ENCODE data around the gene SCUBE1. TPM values are rescaled to one million over a fixed set of nuclear protein-coding genes. Genes with fewer than 3 reads are reported as not detected.

The SCUBE1 gene
- total and polyA plus RNA-seq, 2 donors (not counting 3 experiments of a cell fraction or from before 2014, with no cell fraction given), result 0.07 TPM; not detected in 1

DNA sequence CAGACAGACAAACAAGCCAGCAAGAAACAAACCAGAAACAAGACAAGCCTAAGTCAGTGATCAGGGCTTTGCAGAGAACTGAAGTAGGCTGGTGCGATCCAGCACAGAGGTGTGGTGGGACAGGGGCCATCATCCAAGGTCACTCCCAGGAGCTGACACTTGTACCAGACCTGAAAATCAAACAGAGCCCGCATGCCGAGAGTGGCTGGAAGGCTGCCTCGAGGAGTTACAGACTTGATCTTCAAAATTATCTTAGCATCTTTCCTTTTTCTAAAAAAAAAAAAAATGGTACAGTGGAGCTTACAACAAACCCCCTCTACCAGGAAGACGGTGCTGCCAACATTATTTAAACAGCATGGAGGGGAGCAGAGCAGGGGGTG, 8.8 kb upstream of the SCUBE1 start:
- TF ChIP-seq EZH2 (IDR thresholded peaks at IDR 0.05; ENCODE audit: borderline replicate concordance, low read depth, low read length, severe bottlenecking) (no peak), JUN (IDR thresholded peaks at IDR 0.05; ENCODE audit: borderline replicate concordance, insufficient read depth, insufficient read length, low read depth) (no peak), FOS (IDR thresholded peaks at IDR 0.05; ENCODE audit: borderline replicate concordance, insufficient read depth, low read length) (no peak), POLR2A (IDR thresholded peaks at IDR 0.05; ENCODE audit: low read depth, low read length) (no peak), POLR2AphosphoS5 (IDR thresholded peaks at IDR 0.05; ENCODE audit: insufficient read depth, low read depth, low read length) (no peak), MYC (IDR thresholded peaks at IDR 0.05; ENCODE audit: low read depth, low read length) (no peak), GATA2 (IDR thresholded peaks at IDR 0.05; ENCODE audit: insufficient read depth, insufficient read length, low read depth, low read length) (no peak)
- TF ChIP-seq, protein P1, sequence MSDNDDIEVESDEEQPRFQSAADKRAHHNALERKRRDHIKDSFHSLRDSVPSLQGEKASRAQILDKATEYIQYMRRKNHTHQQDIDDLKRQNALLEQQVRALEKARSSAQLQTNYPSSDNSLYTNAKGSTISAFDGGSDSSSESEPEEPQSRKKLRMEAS (IDR thresholded peaks at IDR 0.05; ENCODE audit: insufficient read depth, insufficient read length), result no peak
- dilution Hi-C loops (cut with MboI; ENCODE audit: extremely low pct_ligation_motif_present, low sequenced_read_pairs), result no loop called here
- intact Hi-C loops (cut with micrococcal nuclease), result no loop called here
- H3K9ac ChIP-seq (replicated peaks; ENCODE audit: extremely low read depth, insufficient read depth, low read length), result no peak overlapping the region
- no peaks in the 10 kb centered on the region for H3K9me3 ChIP-seq (replicated peaks; ENCODE audit: control insufficient read depth, insufficient read depth, low read length)
- no peak overlapping the region for H3K4me2 ChIP-seq (ENCODE audit: insufficient read depth, low read length)
- H3K79me2 ChIP-seq (ENCODE audit: control insufficient read depth, insufficient read depth, low read length), result no peaks in the 10 kb centered on the region
- FAIRE-seq (no peak), DNase-seq (ENCODE audit: low read depth, low spot score) (no peak)
- CTCF ChIA-PET, result interaction anchor here (2.7 kb wide), 1 partner anchor 78 kb away, joined by 13 read pairs; no protein-coding TSS in a partner anchor
- POLR2A ChIA-PET, result no interaction called here
- no peaks in the 10 kb centered on the region for H3K9me1 ChIP-seq (replicated peaks; ENCODE audit: control insufficient read depth, extremely low read depth, insufficient read depth, low read length)
- no peak overlapping the region for H3K4me3 ChIP-seq (replicated peaks in 1 of 3; ENCODE audit: insufficient read depth in 1 of 3, low read depth in 1 of 3, low read length in 3 of 3)
- no peak overlapping the region for H3K27ac ChIP-seq (ENCODE audit: insufficient read depth, low read depth, low read length)
- no peaks in the 10 kb centered on the region for H4K20me1 ChIP-seq (replicated peaks; ENCODE audit: control insufficient read depth, extremely low read depth, insufficient read depth, low read length)
- H3K36me3 ChIP-seq (ENCODE audit: control insufficient read depth in 2 of 2, extremely low read depth in 1 of 2, insufficient read depth in 2 of 2, low read length in 2 of 2), result no peaks in the 10 kb centered on the region
- peaks cover 0 to 2% of the 10 kb centered on the region in 2 experiments for H3K27me3 ChIP-seq (ENCODE audit: control insufficient read depth in 2 of 2, insufficient read depth in 2 of 2, low read length in 2 of 2)
- H2AFZ ChIP-seq (ENCODE audit: low read depth, low read length), result no peak overlapping the region
- BruUV-seq (replicated peaks), result no TSS peak
- no peaks in the 10 kb centered on the region for H3K4me1 ChIP-seq (ENCODE audit: control insufficient read depth, extremely low read depth, insufficient read depth, low read length)

DNA sequence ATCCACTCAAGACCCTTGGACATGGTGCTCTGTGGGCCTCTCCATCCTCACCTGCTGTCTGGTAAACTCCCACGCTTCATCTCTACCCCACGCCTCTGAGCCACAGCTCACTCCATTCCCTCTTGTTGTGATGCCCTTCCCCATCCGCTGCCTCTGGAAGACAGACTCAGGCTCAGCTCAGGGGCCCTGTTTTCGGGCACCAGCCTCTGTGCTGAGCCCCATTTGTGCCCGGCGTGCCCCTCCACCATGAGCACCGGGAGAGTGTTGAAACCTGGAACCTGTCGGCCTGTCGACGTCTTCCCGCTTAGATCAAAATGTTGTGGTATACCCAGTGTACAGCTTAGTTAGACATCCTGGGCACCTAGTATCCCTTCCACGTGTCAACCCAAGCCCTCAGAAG, 6.5 kb upstream of the SCUBE1 start:
- intact Hi-C loops (cut with micrococcal nuclease), result loop anchor here (5.0 kb wide), 1 partner anchor 38 kb away; no protein-coding TSS in a partner anchor
- H3K4me2 ChIP-seq (ENCODE audit: insufficient read depth, low read length), result no peak overlapping the region
- no peaks in the 10 kb centered on the region for H3K9me3 ChIP-seq (replicated peaks; ENCODE audit: control insufficient read depth, insufficient read depth, low read length)
- no peak overlapping the region for H2AFZ ChIP-seq (ENCODE audit: low read depth, low read length)
- no TSS peak for BruUV-seq (replicated peaks)
- H3K9me1 ChIP-seq (replicated peaks; ENCODE audit: control insufficient read depth, extremely low read depth, insufficient read depth, low read length), result no peaks in the 10 kb centered on the region
- TF ChIP-seq, protein P2, sequence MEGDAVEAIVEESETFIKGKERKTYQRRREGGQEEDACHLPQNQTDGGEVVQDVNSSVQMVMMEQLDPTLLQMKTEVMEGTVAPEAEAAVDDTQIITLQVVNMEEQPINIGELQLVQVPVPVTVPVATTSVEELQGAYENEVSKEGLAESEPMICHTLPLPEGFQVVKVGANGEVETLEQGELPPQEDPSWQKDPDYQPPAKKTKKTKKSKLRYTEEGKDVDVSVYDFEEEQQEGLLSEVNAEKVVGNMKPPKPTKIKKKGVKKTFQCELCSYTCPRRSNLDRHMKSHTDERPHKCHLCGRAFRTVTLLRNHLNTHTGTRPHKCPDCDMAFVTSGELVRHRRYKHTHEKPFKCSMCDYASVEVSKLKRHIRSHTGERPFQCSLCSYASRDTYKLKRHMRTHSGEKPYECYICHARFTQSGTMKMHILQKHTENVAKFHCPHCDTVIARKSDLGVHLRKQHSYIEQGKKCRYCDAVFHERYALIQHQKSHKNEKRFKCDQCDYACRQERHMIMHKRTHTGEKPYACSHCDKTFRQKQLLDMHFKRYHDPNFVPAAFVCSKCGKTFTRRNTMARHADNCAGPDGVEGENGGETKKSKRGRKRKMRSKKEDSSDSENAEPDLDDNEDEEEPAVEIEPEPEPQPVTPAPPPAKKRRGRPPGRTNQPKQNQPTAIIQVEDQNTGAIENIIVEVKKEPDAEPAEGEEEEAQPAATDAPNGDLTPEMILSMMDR (IDR thresholded peaks at IDR 0.05; ENCODE audit: extremely low read depth in 1 of 2, insufficient read depth in 1 of 2, low read depth in 1 of 2, low read length in 2 of 2), result no peak
- TF ChIP-seq EZH2 (IDR thresholded peaks at IDR 0.05; ENCODE audit: borderline replicate concordance, low read depth, low read length, severe bottlenecking) (no peak), MYC (IDR thresholded peaks at IDR 0.05; ENCODE audit: low read depth, low read length) (no peak), POLR2A (IDR thresholded peaks at IDR 0.05; ENCODE audit: low read depth, low read length) (no peak), POLR2AphosphoS5 (IDR thresholded peaks at IDR 0.05; ENCODE audit: insufficient read depth, low read depth, low read length) (no peak), FOS (IDR thresholded peaks at IDR 0.05; ENCODE audit: borderline replicate concordance, insufficient read depth, low read length) (no peak), JUN (IDR thresholded peaks at IDR 0.05; ENCODE audit: borderline replicate concordance, insufficient read depth, insufficient read length, low read depth) (no peak), GATA2 (IDR thresholded peaks at IDR 0.05; ENCODE audit: insufficient read depth, insufficient read length, low read depth, low read length) (no peak)
- TF ChIP-seq, protein P1 (IDR thresholded peaks at IDR 0.05; ENCODE audit: insufficient read depth, insufficient read length), result no peak
- DNase-seq (ENCODE audit: low read depth, low spot score), result no peak
- no peak overlapping the region for H3K27ac ChIP-seq (ENCODE audit: insufficient read depth, low read depth, low read length)
- no peaks in the 10 kb centered on the region for H3K4me1 ChIP-seq (ENCODE audit: control insufficient read depth, extremely low read depth, insufficient read depth, low read length)
- H3K9ac ChIP-seq (replicated peaks; ENCODE audit: extremely low read depth, insufficient read depth, low read length), result no peak overlapping the region
- peaks cover 0 to 5% of the 10 kb centered on the region in 2 experiments for H3K27me3 ChIP-seq (ENCODE audit: control insufficient read depth in 2 of 2, insufficient read depth in 2 of 2, low read length in 2 of 2)
- H4K20me1 ChIP-seq (replicated peaks; ENCODE audit: control insufficient read depth, extremely low read depth, insufficient read depth, low read length), result no peaks in the 10 kb centered on the region
- CTCF ChIA-PET, result interaction anchor here (1.0 to 1.9 kb wide), 2 partner anchors 76 to 118 kb away, joined by 7 to 16 read pairs; no protein-coding TSS in a partner anchor
- dilution Hi-C loops (cut with MboI; ENCODE audit: extremely low pct_ligation_motif_present, low sequenced_read_pairs), result no loop called here
- FAIRE-seq, result no peak
- no peak overlapping the region for H3K4me3 ChIP-seq (replicated peaks in 1 of 3; ENCODE audit: insufficient read depth in 1 of 3, low read depth in 1 of 3, low read length in 3 of 3)
- POLR2A ChIA-PET, result interaction anchor here (0.6 kb wide), 1 partner anchor 734 kb away, joined by 3 read pairs; no protein-coding TSS in a partner anchor
- H3K79me2 ChIP-seq (ENCODE audit: control insufficient read depth, insufficient read depth, low read length), result no peaks in the 10 kb centered on the region
- H3K36me3 ChIP-seq (ENCODE audit: control insufficient read depth in 2 of 2, extremely low read depth in 1 of 2, insufficient read depth in 2 of 2, low read length in 2 of 2), result no peaks in the 10 kb centered on the region

Measured in endothelial cell of umbilical vein (primary cell).